ENCODE measurements around the gene UQCC5.

The UQCC5 gene

DNA sequence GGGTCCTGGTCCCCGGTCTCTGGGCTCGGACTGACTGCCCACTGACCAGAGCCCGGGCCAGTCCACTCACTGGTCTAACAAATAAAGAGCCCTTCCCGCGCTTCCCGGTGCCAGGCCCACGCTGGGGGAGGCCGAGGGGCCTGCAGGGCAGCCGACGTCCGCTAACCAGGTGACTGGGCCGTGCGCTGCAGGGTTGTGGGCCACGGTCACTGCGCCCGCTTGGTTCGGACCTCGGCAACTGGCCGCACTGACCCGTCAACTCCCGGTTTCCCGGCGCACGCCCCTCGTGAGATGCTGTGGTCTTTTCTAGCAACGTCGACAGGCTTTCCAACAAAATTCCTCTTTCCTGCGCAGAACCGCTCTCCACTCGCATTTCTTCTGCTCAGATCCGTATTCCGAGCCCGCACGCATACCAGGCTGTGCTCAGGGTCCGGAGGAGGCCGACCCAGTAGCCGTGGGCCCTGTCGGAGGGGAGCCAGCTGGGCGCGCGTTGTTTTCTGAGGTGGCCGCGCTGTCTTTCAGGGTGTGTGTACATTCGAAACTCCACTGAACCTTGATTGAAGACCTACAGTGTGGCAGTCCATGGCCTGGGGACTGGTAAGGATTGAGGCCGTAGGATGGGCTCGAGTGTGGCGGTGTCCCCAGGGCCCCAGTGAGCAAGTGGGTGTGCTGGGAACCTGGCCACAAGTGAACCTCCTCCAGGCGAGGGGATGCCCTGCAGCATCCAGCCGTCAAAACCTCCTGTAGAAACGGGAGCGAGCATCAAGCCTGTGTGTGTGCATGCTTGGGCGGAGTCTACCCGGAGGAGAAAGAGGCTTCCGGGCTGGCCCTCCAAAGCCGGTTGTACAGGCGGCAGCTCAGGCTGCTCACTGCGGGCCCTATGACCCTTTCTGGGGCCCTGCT, 1.9 kb upstream of the UQCC5 start:
- DNase-seq (ENCODE audit: low spot score), result no peak

GRCh38 chr3:52535411-52536111, 844 bp upstream of the UQCC5 start:
- DNase-seq (ENCODE audit: low spot score), result no peak

DNA sequence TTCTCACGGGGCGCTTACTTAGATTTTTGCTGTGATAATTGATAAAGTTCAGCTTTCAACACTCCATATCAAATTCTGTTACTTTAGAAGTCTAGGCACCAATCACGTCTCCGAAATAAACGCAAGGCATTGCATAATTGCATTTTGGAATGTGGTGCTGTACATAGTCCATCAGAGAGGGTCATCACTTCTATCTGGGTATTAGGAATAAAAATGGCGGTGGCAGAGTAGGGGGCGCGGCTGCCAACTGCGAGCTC, 365 bp upstream of the UQCC5 start:
- DNase-seq (ENCODE audit: low spot score), result no peak

DNA sequence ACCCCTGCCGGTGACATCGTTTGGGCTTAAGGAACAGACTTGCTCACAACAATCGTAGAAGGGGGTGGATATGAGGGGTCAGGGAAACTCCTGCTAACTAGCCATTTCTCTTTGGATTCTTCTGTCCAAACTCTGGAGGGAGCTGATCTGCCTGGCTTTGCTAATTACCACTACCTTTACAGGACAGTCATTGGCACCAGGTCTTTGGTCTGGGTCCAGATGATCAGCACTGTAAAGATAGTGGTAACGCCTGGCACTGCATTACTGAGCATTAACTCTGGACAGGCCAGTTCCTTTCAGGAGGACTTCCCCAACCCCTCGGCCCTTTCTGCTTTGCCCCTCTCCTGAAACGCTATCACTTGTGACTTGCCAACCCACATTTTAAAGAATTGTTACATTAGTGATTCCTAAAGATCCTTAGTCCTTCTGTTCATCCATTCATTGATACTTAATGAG, 788 bp downstream of the UQCC5 start:
- no peak for DNase-seq (ENCODE audit: low spot score)

DNA sequence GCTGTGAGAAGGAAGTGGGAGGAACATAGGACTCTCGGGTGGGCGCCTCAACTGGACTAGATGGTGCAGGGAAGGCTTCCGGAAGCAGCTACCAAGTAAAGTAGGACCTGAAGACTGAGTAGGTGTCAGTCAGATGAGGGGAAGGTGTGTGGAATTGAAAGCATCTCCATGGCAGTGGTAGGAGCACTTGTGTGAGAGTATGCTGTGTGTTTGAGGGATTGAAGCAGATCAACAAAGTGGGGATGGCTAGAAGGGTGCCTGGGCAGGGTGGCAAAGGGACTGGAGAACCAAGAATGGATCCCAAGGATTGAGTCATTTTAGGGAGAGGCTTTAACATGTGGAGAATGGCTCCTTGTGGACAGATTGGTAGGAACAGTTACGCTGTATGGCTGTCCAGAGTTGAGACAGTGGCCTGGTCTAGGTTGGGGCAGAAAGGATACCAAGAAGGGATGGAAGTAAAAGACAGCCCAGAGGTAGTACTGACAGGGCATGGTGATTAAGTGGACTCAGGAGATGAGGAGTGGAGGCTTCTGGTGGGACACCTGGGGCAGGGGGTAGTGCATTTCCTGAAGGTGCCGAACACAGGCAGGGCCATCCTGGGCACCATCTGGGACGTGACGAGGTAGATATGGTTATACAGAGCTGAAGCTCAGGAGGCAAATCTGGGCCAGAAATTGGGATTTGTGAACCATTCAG, 1.5 kb downstream of the UQCC5 start:
- DNase-seq (ENCODE audit: low spot score), result no peak

- no peak for DNase-seq (ENCODE audit: low spot score)
These were observed 2.7 kb downstream of the UQCC5 start for GRCh38 chr3:52539010-52539653.

DNA sequence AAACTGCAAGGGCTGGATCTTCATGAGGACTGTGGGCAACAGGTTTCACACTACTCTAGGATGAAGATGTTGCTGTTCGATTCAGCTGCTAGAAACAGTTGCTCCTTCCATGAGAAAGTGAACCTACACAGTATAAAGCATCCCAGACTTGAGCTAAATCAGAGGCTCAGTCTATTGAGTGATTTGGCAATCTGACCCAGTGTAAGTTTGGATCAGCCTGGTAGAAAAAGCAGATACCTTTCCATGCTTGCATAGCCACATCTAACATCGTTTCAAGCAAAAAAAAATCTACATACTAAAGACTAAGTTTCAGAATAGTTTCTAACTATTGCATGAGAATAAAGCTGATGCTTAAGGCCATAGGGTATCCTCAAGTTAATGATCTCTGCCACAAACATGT, 4.6 kb downstream of the UQCC5 start:
- no peak for DNase-seq (ENCODE audit: low spot score)

DNA sequence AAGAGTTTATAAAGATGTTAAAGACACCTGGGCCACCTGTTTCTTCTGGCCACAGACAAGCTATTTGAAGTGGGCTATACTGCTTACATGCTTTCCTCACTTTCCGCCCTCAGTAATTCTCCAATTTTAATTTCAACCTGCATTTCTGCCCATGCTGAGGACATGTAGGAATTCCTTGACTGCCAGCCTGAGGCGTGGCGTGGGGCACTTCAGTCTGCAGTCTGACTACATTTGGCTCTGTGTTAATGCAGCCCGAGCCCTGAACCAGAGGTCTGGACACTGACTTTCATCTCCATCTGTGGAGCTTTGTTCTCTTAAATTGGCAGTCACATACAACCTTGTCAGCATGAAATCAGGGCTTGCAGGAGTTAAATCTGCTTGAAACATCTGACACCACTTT, 8.5 kb downstream of the UQCC5 start:
- no peak for DNase-seq (ENCODE audit: low spot score)

GRCh38 chr3:52546111-52546901, 9.9 kb downstream of the UQCC5 start:
- no peak for DNase-seq (ENCODE audit: low spot score)

DNA sequence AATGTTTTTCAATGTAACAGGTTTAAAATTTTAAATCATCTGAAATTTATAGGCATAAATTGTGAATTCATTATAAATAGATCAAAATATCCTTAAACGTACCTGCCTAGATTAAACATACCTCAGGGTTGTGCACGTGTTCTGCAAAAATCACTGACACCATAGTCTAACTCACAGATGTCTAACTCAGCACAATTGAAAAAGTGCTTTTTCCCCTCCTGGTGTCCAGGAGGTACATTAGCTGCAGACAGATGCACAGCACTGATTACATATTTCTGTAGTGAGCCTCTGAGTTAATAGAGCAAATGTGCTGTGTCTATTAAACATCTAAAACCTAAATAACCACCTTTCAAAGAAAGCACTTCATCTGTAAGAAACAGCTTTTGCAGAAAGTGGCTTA, 10.7 kb downstream of the UQCC5 start:
- DNase-seq (ENCODE audit: low spot score), result no peak

DNA sequence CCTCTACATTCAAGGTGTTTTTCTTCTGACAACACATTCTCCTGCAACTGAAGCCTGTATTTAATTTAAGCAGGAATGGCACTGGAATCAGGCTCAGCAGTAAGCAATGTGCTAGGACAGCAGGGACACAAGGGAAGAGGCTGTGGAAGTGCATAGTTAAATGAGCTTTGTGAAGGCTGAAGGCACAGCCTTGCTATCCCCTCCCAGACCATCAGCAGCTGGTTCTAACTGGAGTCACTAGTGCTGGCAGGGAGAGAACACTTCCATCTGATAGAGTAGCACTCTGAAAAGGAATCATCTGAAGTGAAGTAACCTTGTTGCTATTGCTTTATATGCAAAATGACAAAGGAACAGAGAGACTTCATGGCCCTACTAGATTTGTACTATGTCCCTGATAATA, 14.7 kb downstream of the UQCC5 start:
- DNase-seq (ENCODE audit: low spot score), result no peak

DNA sequence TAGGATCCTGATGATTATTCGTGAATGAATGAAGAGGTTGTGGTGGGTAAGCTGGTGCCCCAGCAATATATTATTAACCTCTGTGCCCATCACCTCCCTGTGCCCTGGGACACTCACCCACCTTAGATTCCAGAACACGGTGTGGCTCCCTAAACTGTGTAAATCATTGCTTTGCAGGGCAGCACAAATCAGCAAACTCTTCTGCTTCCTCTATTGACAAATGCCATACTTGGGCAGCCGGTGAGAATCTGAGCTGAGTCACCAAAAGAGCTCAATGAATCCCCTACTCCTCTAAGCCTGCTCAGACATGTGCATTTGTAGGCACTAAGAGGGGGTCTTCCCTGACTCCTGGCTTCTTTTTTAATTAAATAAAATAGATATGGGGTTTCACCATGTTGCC, 15.7 kb downstream of the UQCC5 start:
- no peak for DNase-seq (ENCODE audit: low spot score)

- no peak for DNase-seq (ENCODE audit: low spot score)
These were observed 17.8 kb downstream of the UQCC5 start for GRCh38 chr3:52554026-52554755.

GRCh38 chr3:52555056-52555455, 18.7 kb downstream of the UQCC5 start:
- DNase-seq (ENCODE audit: low spot score), result no peak

DNA sequence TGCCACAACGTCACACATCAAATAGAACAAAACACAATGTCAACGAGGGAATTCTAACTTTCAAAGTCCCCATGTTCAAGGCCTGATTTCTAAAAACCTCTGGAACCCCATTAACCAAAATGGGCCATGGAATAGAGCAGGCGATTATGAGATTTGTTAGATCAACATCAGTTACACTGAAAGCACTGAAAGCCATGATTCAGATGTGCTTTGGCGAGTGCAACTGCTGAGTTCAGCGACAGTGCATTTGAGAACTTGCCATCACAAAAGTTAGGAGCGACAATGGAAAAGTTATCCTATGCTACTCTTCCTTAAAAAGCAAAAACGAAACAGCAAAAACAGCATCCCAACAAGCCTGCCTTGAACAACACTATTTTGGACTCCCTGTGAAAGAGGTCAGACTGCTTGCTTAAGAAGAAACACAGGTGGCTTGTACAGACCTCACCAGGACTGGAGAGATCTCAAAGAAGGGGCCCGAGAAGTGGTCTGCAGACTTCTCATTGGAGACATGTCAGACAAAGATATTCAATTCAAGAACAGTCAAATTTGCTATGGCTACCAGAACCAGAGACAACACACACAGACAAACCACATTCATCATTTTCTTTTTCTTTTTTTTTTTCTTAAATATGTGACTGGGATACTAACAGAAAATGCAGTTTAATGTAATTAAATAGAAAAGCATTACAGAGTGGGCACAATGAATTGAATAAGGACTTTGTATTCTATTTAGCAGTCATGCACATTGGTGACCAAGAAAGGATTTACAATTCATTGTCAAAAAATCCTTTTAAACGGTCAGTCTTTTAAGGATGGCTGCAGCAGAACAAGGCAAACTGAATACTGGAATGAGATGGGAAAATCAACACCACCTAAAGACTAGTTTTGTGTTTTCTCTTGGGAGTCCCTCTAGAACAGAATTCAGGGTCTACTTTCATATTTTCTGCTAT, 20.9 kb downstream of the UQCC5 start:
- no peak for DNase-seq (ENCODE audit: low spot score)

- no peak for DNase-seq (ENCODE audit: low spot score)
These were observed 22.0 kb downstream of the UQCC5 start for GRCh38 chr3:52558436-52558835.

GRCh38 chr3:52561028-52561747, 24.8 kb downstream of the UQCC5 start:
- DNase-seq (ENCODE audit: low spot score), result no peak

- no peak for DNase-seq (ENCODE audit: low spot score)
These were observed 27.6 kb downstream of the UQCC5 start for GRCh38 chr3:52563984-52564383.

DNA sequence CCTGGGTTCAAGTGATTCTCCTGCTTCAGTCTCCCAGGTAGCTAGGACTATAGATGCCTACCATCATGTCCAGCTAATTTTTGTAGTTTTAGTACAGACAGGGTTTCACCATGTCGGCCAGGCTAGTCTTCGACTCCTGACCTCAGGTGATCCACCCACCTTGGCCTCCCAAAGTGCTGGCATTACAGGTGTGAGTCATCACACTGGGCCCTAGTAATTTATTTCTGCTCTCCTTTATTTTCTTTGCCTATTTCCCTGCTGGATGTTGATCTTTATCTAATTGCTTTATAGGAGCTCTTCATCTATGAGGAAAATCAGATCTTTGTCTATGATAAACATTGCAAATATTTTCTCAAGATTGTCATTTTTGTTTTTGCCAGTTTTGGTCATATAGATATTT, 31.7 kb downstream of the UQCC5 start:
- no peak for DNase-seq (ENCODE audit: low spot score)

All from putamen (tissue), 1 donor.